ENCODE measurements around the gene SMIM7. TPM values are rescaled to one million over a fixed set of nuclear protein-coding genes. Genes with fewer than 3 reads are reported as not detected.
A peak's percentile ranks its signal among the peaks of the same experiment; 100 is the strongest.

The SMIM7 gene
- total and polyA plus RNA-seq, 2 of the 13 experiments (the other 11 are each of a cell fraction or from before 2014, with no cell fraction given), result 55.7 to 74.9 TPM

- Histone ChIP-seq H3K27ac (ENCODE audit: extremely low read length, insufficient read depth, low read length) (no peak overlapping the region), H3K9me3 (ENCODE audit: low read length) (no peaks in the 10 kb centered on the region), H3K9ac (ENCODE audit: insufficient read depth, low read depth, low read length) (no peak overlapping the region), H3K4me1 (ENCODE audit: insufficient read depth, low read length) (peaks cover 19% of the 10 kb centered on the region), H3K4me3 (replicated peaks in 1 of 3; ENCODE audit: insufficient read depth in 1 of 3, low read depth in 2 of 3, low read length in 3 of 3) (no peak overlapping the region), H2AFZ (ENCODE audit: low read length) (no peak overlapping the region), H3K27me3 (ENCODE audit: control insufficient read depth in 1 of 2, insufficient read depth in 2 of 2, low read length in 2 of 2) (no peaks in the 10 kb centered on the region), H3K4me2 (ENCODE audit: low read depth, low read length) (no peak overlapping the region), H4K20me1 (ENCODE audit: insufficient read depth, low read length) (peaks cover 14% of the 10 kb centered on the region; the same call in 1 of the 2 replicates), H3K36me3 (replicated peaks in 1 of 2; ENCODE audit: control insufficient read depth in 1 of 2, insufficient read depth in 2 of 2, low read length in 2 of 2) (peaks cover 0 to 1% of the 10 kb centered on the region in 2 experiments; a peak in 2 of 5 replicates), H3K79me2 (ENCODE audit: insufficient read depth, low read length) (peaks cover 87% of the 10 kb centered on the region)
- CTCF ChIA-PET (ENCODE audit: low intra/inter-chr PET ratio, low total read pairs), result no interaction called here
- intact Hi-C loops (cut with micrococcal nuclease; ENCODE audit: unreplicated experiment), result no loop called here
- no TSS peak for BruUV-seq (replicated peaks)
- TF ChIP-seq NFIB (CRISPR knock-in tag; IDR thresholded peaks at IDR 0.05; ENCODE audit: borderline replicate concordance), result no peak
- TF ChIP-seq ZNF224 (CRISPR knock-in tag; IDR thresholded peaks at IDR 0.05), result no peak
- no peak for TF ChIP-seq HNRNPH1 (optimal IDR thresholded peaks at IDR 0.05; ENCODE audit: low read depth, low read length)
- no peak for TF ChIP-seq LBX2 (CRISPR knock-in tag; IDR thresholded peaks at IDR 0.05; ENCODE audit: borderline replicate concordance)
- TF ChIP-seq MYPOP (CRISPR knock-in tag; IDR thresholded peaks at IDR 0.05), result no peak
- POLR2A ChIA-PET, result no interaction called here
- FAIRE-seq, result no peak
- no peak for ATAC-seq
- 98% methylated on average over 3 of the region's 3 CpGs for WGBS (ENCODE audit: low lambda C conversion rate)
- no peak for DNase-seq (ENCODE audit: low spot score)
- in situ Hi-C loops (cut with HindIII; ENCODE audit: extremely low pct_ligation_motif_present, low pct_unique_long_range_greater_than_20kb), result no loop called here
Observed at GRCh38 chr19:16605115-16605514, 54.8 kb downstream of the SMIM7 start.

- Histone ChIP-seq H3K4me2 (ENCODE audit: low read depth, low read length) (no peak overlapping the region), H3K27me3 (ENCODE audit: control insufficient read depth in 1 of 2, insufficient read depth in 2 of 2, low read length in 2 of 2) (no peaks in the 10 kb centered on the region), H3K4me1 (ENCODE audit: insufficient read depth, low read length) (peaks cover 19% of the 10 kb centered on the region), H3K9me3 (ENCODE audit: low read length) (no peaks in the 10 kb centered on the region), H3K9ac (ENCODE audit: insufficient read depth, low read depth, low read length) (no peak overlapping the region), H3K79me2 (ENCODE audit: insufficient read depth, low read length) (peaks cover 84% of the 10 kb centered on the region), H2AFZ (ENCODE audit: low read length) (no peak overlapping the region), H3K36me3 (replicated peaks in 1 of 2; ENCODE audit: control insufficient read depth in 1 of 2, insufficient read depth in 2 of 2, low read length in 2 of 2) (peaks cover 0 to 1% of the 10 kb centered on the region in 2 experiments; a peak in 2 of 5 replicates), H3K4me3 (replicated peaks in 1 of 3; ENCODE audit: insufficient read depth in 1 of 3, low read depth in 2 of 3, low read length in 3 of 3) (no peak overlapping the region), H4K20me1 (ENCODE audit: insufficient read depth, low read length) (peaks cover 14% of the 10 kb centered on the region; the same call in 1 of the 2 replicates), H3K27ac (ENCODE audit: extremely low read length, insufficient read depth, low read length) (no peak overlapping the region)
- in situ Hi-C loops (cut with HindIII; ENCODE audit: extremely low pct_ligation_motif_present, low pct_unique_long_range_greater_than_20kb) (no loop called here), intact Hi-C loops (cut with micrococcal nuclease; ENCODE audit: unreplicated experiment) (no loop called here)
- 97% methylated on average over 6 of the region's 6 CpGs for WGBS (ENCODE audit: low lambda C conversion rate)
- POLR2A ChIA-PET, result no interaction called here
- CTCF ChIA-PET (ENCODE audit: low intra/inter-chr PET ratio, low total read pairs), result no interaction called here
- FAIRE-seq (no peak), ATAC-seq (no peak), DNase-seq (ENCODE audit: low spot score) (no peak)
- TF ChIP-seq ZEB1 (IDR thresholded peaks at IDR 0.05; ENCODE audit: insufficient replicate concordance, low read depth), result no peak
- peak; percentile 54; the same call in 1 of the 2 replicates for TF ChIP-seq CEBPB (IDR thresholded peaks at IDR 0.05; ENCODE audit: borderline replicate concordance, low read depth, low read length)
- no TSS peak for BruUV-seq (replicated peaks)
Observed at GRCh38 chr19:16604615-16605014, 55.3 kb downstream of the SMIM7 start.
